ENCODE results near the gene UBTF.

Gene UBTF

DNA sequence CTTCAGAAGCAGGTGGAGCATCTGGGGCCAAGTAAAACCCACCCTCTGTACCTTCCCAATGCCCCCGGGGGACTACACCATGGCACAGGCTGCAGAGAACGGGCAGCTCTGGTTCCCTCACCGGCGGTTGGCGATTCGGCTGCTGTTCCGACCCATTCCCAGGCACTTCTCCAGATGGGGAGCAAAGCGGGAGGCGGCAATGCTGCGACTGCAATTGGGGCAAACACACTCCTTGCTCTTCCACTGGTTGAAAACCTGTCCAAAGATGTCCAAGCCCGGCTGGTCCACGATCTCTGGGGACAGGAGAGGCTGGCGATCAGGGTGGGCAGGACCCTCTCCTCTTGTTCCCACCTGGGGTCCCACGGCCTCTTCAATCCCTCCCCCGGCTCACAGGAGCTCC, 22.4 kb downstream of the UBTF start:
- DNase-seq: no peak

DNA sequence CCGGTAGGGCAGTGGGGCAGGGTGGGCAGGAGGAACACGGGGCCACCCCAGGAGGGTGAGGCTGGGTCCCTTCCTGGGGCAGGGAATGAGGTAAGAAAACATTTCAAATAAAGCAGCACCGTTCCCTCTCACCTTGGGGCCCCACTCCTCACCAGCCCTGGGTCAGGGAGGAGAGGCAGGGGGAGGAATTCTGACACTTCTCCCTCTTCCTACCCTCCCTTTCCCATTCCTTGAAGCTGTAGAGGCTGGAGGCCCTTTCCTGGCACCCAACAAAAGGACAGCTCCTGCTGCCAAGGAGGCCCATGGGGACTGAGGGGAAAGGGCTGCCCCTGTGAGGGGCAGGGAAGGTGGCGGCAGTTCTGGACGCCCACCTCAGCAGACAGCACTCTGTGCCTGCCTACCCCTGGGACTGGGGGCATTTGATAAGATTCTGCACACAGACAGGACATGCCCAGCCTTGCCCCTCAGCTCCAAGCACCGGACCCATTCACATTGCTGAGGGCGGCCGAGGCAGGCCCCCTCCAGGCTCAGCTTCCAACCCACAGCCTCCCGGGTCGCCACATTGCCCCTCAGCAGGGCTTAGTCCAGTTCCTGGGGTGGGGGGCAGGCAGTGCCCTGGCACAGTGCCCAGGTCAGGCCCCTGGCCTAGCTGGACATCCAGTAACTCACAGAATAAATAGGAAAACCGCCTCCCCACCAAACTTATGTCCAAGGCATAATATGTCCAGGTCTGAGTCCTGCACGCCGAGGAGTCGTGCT, 26.0 kb downstream of the UBTF start:
- no peak for DNase-seq

DNA sequence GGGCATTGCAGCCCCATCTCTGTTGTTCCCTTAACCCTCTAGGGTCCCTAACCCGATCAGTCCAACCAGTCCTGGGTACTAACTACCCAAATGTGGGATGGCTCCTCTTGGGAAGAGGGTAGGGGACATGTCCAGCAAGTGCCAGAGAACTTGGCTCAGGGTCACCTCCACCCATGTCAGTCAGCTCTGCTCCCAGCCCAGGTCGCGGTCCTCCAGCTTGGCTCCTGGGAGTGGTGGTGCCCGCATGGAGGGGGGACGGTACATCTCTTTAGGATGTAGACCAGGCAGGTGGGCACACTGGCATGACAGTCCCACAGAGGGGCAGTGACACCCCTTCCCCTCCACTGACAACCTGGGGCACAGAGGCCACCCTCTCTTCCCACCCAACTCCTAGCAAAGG, 26.7 kb downstream of the UBTF start:
- DNase-seq: no peak

DNA sequence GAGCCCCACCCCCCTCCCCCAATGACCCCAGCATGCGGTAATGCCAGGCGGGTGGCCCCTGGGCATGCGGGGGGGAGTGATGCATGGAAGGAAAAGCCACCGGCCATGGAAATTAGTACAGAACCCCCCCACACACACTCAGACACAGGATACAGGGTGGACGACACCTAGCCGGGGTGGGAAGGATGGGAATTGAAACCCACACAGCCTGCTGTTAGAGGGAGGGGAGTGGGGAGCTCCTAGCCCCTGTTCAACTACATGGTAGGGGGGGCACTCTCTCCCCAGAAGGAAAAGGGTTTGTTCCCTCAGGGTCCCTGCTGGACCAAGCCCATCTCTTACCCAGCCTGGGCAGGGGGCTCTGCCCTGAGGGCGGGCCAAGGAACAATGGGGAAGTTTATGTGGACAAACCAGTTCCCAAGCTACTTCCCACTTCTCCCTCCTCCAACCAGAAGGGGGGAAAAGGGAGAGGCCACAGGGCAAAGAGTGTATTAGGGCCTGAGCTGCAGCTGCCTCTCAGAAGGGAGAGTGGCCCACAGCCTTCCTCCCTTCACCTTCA, 27.5 kb downstream of the UBTF start:
- no peak for DNase-seq

DNA sequence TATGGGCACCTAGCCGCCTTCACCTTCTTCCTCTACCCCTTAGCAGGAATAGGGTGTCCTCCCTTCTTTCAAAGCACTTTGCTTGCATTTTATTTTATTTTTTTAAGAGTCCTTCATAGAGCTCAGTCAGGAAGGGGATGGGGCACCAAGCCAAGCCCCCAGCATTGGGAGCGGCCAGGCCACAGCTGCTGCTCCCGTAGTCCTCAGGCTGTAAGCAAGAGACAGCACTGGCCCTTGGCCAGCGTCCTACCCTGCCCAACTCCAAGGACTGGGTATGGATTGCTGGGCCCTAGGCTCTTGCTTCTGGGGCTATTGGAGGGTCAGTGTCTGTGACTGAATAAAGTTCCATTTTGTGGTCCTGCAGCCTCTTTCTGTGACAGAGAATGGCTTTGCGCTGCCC, 28.1 kb downstream of the UBTF start:
- DNase-seq: no peak

DNA sequence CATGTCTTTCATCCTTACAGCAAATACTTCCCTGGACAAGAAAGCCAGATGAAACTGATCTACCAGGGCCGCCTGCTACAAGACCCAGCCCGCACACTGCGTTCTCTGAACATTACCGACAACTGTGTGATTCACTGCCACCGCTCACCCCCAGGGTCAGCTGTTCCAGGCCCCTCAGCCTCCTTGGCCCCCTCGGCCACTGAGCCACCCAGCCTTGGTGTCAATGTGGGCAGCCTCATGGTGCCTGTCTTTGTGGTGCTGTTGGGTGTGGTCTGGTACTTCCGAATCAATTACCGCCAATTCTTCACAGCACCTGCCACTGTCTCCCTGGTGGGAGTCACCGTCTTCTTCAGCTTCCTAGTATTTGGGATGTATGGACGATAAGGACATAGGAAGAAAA, 29.0 kb downstream of the UBTF start:
- no peak for DNase-seq

DNA sequence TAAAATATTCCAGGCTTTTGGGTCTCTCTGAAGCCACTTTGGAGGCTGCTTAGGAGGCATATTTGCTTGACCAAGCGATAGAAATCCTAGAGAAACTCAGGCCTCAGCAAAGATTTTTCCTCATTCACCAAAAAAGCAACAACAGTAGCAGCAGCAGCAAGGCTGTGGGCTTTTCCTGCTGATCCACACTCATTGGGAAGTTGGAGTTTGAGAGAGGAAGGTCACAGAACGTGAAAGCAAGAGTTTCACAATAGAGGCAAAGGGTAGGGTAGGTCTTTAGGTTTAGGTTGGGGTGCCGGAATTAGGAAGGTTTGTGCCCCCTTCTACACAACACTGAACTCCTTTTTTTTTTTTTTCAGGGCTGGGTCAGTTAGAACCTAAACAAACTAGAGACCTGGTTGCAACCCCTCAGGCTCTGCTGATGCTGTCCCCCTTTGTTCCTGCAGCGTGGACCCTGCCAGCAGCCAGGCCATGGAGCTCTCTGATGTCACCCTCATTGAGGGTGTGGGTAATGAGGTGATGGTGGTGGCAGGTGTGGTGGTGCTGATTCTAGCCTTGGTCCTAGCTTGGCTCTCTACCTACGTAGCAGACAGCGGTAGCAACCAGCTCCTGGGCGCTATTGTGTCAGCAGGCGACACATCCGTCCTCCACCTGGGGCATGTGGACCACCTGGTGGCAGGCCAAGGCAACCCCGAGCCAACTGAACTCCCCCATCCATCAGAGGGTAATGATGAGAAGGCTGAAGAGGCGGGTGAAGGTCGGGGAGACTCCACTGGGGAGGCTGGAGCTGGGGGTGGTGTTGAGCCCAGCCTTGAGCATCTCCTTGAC, 30.7 kb downstream of the UBTF start:
- no peak for DNase-seq

DNA sequence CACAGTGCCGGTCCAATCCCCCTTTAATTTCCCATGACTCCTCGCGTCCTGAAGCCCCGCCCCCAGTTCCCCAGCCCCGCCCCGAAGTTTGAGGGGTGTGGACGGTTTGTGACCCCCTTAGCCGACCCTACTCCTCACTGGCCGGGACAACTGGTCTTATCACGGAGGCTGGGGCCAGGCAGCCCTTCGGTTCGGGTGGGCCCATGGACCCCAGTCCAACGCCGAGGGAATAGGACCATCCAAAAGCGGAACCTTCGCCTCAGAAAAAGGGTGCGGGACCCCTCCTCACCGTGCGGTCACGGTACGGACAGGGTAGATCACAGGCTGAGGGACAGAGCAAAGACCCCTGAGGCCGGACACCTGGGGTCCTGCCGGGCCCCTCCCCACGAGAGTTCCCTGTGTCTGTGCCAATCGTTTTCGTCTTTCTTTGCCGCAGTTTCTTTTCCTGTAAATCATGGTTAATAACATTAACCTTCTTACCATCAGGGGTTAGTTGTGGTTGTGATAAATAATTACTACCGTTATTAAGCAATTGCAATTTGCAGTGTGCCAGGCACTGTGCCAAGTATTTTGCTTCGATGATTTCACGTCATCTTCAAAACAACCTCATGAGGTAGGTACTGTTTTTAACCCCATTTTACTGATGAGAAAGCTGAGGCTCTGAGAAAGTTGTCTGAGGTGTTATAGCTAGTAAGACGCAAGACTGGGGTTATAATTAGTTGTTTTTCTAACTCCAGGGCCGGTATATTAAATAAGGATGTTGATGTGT, 32.2 kb downstream of the UBTF start:
- DNase-seq: no peak

DNA sequence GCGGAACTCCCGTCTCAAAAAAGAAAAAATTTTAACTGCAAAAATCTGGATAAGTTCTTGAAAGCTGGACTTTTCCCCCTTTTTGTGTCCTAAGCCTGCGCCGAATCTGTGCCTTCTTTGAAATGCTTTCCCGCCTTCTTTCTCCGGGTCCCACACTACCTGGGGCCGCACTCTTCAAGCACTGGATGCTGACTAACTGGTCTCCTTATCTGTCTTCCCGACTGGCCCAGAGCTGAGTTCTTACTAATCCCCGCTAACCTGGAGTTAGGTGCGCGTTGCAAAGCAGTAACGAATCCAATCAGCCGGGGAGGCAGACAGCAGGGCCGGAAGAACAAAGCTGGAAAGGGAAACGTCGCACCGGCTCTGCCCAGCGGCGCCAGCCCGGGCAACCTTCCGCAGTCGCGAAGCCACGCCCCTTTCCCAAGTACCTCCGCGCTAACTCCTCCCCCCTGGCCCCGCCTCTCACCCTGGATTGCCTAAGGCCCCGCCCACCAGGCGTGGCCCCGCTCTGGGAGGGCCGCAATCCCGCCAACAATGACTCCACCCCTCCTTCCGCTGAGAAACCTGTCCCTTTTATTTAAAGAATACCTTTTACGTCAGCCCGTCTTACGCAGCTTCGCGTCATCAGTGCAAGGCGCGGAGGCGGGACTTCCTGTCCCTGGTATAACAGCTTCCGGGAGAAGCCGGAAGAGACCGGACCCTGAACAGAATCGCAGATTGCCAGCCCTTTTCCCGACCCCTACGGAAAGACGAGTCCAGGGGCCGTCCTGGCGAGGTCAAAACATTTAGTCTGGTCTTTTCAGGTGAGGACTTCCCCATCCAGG, 33.0 kb downstream of the UBTF start, which contains the start of gene TMUB2:
TMUB2 (plus strand) TSS at position 666 of the 824 bp plus-strand sequence. CDS start 737 bp downstream, outside the sequence.
- DNase-seq: peak; percentile 100

DNA sequence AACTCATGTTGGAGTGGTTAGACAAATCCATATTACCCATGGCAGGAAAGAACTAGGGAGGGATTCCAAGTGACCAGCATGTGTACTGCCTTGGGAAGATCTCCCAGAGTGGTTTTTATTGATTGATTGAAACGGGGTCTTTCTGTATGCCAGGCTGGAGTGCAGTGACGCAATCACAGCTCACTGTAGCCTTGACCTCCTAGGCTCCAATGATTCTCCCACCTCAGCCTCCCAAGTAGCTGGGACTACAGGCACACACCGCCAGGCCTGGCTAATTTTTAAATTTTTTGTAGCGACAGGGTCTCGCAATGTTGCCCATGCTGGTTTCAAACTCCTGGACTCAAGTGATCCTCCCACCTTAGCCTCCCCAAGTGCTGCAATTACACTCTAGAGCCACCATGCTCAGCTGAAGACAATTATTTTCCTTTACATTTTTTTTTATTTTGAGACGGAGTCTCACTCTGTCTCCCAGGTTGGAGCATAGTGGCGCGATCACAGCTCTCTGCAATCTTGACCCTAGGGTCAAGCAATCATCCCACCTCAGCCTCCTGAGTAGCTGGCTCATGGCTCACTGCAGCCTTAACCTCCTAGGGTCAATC, 35.2 kb downstream of the UBTF start:
- no peak for DNase-seq

DNA sequence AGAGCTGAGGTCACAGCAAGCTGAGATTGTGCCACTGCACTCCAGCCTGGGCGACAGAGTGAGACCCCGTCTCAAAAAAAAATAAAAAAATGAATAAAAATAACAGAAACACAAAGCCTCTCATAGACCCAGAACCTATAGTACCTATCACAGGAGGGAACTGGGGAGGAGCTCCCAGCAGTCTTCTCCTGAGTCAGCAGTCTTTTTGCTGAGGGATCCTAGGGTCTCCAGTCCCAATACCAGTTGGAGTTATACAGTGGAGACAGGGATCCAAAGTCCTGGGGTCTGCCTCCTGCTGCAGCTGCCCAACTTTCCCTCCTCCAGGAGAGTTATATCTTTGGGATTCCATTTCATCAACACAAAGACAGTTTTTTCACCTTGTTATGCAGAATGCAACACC, 36.5 kb downstream of the UBTF start:
- DNase-seq: no peak

DNA sequence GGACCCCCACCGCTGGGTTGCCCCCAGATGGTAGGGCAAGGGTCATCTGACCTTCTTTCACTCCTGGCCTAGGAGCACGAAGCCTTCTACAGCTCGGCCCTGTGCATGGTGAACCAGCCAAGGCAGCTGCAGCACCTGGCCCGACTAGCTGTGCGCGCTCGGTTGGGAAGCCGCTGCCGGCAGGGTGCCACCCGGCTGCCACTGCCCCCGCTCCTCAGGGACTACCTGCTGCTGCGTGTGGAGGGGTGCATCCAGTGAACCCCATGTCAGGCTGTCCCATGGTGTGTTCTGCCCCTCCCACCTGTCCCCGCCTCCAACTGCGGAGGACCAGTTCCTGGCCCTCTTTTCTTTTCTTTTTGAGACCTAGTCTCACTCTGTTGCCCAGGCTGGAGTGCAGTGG, 41.3 kb downstream of the UBTF start:
- no peak for DNase-seq

DNA sequence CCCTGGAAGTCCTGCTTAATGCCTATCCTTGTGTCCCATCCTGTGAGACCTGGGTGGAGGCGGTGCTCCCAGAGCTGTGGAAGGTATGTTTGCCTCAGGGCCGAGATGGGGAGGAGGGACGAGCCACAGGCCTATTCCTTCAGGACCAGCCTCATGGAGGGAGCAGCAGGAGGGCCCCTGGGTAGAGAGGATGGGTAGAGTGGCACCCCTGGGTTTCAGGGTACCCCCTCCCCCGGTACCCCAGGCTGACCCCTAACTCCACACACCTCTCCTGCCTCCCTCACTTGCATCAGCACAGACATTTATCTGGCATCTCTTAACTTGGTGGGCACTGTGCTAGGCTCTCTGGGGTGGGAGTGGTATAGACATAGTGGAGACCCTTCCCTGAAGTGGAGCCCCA, 41.8 kb downstream of the UBTF start:
- DNase-seq: no peak

DNA sequence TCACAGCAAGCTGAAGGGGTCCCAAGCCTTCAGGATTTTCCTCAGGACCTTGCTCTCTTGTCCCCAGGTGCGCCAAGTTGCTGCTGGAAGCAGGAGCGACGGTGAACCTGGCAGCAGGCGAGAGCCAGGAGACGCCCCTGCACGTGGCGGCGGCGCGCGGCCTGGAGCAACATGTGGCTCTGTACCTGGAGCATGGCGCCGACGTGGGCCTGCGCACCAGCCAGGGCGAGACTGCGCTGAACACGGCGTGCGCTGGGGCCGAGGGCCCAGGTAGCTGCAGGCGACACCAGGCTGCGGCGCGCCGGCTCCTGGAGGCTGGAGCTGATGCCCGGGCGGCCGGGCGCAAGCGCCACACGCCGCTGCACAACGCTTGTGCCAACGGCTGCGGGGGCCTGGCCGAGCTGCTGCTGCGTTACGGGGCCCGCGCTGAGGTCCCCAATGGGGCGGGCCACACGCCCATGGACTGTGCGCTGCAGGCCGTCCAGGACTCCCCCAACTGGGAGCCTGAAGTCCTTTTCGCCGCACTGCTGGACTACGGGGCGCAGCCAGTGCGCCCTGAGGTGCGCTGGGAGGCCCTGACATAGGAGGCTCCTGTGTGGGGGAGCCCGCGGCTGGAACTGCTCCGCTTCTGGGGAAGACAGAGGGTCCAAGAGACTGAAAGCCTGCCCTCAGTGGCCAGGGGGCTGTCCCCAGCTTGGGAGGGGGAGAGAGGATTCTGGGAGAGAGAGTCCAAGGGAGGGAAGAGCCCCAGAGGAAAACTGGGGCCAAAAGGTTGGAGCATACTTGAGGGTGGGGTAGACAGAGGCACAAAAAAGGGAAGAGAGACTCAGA, 42.6 kb downstream of the UBTF start:
- DNase-seq: no peak

DNA sequence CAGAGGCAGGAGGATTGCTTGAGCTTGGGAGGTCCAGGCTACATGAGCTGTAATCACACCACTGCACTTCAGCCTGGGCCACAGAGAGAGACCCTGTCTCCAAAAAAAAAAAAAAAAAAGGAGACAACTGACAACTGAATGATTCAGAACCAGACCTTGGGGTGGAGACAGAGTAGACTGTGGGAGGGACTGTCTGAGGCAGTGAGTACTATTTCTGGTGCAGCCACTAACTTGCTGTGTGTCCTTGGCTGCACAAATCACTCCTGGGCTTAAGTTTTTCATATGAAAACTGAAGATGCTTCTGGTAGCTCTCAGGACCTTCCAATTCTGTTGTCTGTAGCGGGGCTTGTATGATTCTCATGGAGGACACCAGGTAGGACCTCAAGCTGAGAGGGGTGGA, 43.2 kb downstream of the UBTF start:
- no peak for DNase-seq

DNA sequence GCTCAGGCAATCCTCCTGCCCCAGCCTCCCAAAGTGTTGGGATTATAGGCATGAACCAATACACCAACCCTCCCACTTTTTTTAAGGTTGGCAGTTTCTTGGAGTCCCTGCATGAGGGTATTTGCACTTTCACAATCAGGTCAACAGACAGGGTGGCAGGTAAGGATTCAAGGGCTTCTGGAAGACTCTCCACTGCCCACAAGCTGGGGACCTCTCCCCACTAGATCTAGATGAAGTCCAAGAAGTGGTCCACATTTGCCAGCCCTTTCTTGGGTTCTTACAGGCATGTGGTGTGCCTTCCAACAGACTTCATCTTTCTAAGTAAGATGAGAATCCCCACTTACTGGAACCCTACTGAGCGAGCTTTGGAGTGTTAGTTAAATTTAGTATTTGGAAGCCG, 45.0 kb downstream of the UBTF start:
- no peak for DNase-seq

DNA sequence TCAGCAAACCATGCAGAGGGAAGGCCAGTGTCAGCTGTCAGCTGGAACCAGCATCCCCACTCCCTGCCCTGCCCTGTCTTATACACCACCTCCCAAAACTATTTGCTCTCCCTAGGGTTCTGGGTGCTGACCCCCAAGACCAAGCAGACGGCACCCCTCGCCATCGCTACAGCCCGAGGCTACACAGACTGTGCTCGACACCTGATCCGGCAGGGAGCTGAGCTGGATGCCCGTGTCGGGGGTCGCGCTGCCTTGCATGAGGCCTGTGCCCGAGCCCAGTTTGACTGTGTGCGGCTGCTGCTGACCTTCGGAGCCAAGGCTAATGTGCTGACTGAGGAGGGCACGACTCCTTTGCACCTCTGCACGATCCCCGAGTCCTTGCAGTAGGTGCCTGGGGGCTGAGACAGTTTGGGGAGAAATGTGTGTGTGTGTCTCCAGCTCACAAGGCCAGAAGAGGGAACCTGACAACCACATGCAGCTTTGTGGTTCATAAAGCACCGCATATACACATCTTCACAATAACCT, 47.5 kb downstream of the UBTF start:
- no peak for DNase-seq

DNA sequence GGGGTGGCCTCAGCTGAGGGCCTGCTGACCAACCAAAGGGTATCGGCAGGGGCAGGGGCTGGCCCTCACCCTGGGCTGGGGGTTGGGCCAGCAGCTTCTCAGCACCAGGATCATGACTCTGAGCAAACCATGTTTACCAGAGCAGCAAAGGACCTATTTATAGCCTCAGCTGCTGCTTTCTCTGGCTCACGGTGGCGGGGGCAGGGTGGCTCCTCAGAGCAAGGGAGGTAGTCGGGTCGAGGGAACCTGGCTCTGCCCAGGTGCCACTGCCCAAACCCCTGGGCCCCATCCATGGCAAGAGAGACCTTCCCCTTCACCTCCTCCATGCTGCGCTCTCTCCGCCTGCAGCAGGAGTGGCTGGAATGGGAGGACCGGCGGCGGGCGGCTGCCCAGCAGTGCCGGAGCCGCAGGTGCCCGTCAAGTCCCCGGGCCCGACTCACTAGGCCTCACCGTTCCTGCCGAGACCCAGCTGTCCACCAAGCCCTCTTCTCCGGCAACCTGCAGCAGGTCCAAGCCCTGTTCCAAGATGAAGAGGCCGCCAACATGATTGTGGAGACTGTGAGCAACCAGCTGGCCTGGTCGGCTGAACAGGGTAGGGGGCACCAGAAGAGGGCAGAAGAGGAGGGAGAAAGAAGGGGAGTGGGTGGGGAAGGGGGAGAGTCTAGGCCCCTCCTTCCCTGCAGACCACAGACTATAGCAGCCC, 48.8 kb downstream of the UBTF start, which contains the start of gene ASB16:
ASB16 (plus strand) TSS at position 206 of the 703 bp plus-strand sequence; CDS start at position 292, 86 bp downstream.
- no peak for DNase-seq

DNA sequence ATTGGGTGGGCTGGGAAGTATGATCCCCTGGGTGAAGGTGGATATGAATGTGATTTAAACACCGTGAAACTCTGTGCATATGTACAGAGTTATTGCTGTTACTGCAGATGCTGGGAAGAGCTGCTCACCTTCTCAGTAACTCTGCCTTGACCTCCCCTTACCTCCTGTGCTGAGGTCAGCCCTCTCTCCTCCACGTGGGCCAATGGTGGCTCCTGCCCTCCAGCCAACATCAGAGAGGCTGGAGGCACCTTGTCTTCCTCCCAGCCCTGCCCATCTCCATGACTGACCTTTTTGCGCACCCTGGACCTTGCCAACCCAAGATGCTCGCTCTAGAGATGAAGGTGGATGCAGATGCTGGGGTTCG, 49.4 kb downstream of the UBTF start:
- DNase-seq: no peak
